ENCODE results near the gene OTP.
A peak's percentile ranks its signal among the peaks of the same experiment; 100 is the strongest.
"Not testable (repeated sequence)": the region's sequence is repeated elsewhere in the genome, so short reads cannot be mapped to it uniquely, and the experiment has no call there.

OTP gene

GRCh38 chr5:77590347-77590746 lies 48.2 kb downstream of the OTP start:
- Histone ChIP-seq H3K27ac (replicated peaks) (no peak overlapping the region), H3K4me3 (replicated peaks; ENCODE audit: insufficient read depth, low read length) (no peak overlapping the region), H3K27me3 (ENCODE audit: insufficient read depth, poor library complexity, severe bottlenecking) (no peaks in the 10 kb centered on the region)
- TF ChIP-seq POLR2AphosphoS5 (IDR thresholded peaks at IDR 0.05; ENCODE audit: low read depth) (no peak), CTCF (IDR thresholded peaks at IDR 0.05; ENCODE audit: insufficient read depth, low read length) (no peak), SPI1 (IDR thresholded peaks at IDR 0.05; ENCODE audit: borderline replicate concordance, low read depth) (no peak), GABPA (IDR thresholded peaks at IDR 0.05; ENCODE audit: low read depth) (no peak), REST (IDR thresholded peaks at IDR 0.05; ENCODE audit: insufficient replicate concordance, low read depth) (no peak)
- no peak for DNase-seq (ENCODE audit: low read depth in 1 of 2, low spot score in 1 of 2)

- TF ChIP-seq SPI1 (IDR thresholded peaks at IDR 0.05; ENCODE audit: borderline replicate concordance, low read depth) = no peak
- TF ChIP-seq GABPA (IDR thresholded peaks at IDR 0.05; ENCODE audit: low read depth) = no peak
- no peak for TF ChIP-seq CTCF (IDR thresholded peaks at IDR 0.05; ENCODE audit: insufficient read depth, low read length)
- TF ChIP-seq POLR2AphosphoS5 (IDR thresholded peaks at IDR 0.05; ENCODE audit: low read depth) = no peak
- no peak for TF ChIP-seq REST (IDR thresholded peaks at IDR 0.05; ENCODE audit: insufficient replicate concordance, low read depth)
Measured at GRCh38 chr5:77588175-77588574, 50.3 kb downstream of the OTP start.

GRCh38 chr5:77586101-77586500 lies 52.4 kb downstream of the OTP start:
- H3K27me3 ChIP-seq (ENCODE audit: insufficient read depth, poor library complexity, severe bottlenecking) = no peaks in the 10 kb centered on the region
- no peak overlapping the region for H3K27ac ChIP-seq (replicated peaks)
- H3K4me3 ChIP-seq (replicated peaks; ENCODE audit: insufficient read depth, low read length) = no peak overlapping the region
- TF ChIP-seq POLR2AphosphoS5 (IDR thresholded peaks at IDR 0.05; ENCODE audit: low read depth) = no peak
- TF ChIP-seq CTCF (IDR thresholded peaks at IDR 0.05; ENCODE audit: insufficient read depth, low read length) = no peak
- TF ChIP-seq GABPA (IDR thresholded peaks at IDR 0.05; ENCODE audit: low read depth) = no peak
- no peak for TF ChIP-seq REST (IDR thresholded peaks at IDR 0.05; ENCODE audit: insufficient replicate concordance, low read depth)
- no peak for TF ChIP-seq SPI1 (IDR thresholded peaks at IDR 0.05; ENCODE audit: borderline replicate concordance, low read depth)
- no peak for DNase-seq (ENCODE audit: low read depth in 1 of 2, low spot score in 1 of 2)

More at GRCh38 chr5:77588175-77588574, 50.3 kb downstream of the OTP start:
- DNase-seq (ENCODE audit: low read depth in 1 of 2, low spot score in 1 of 2) = no peak
- Histone ChIP-seq H3K27me3 (ENCODE audit: insufficient read depth, poor library complexity, severe bottlenecking) (no peaks in the 10 kb centered on the region), H3K4me3 (replicated peaks; ENCODE audit: insufficient read depth, low read length) (no peak overlapping the region), H3K27ac (replicated peaks) (no peak overlapping the region)

GRCh38 chr5:77582143-77582542 lies 56.4 kb downstream of the OTP start:
- H3K27ac ChIP-seq (replicated peaks); H3K4me3 ChIP-seq (replicated peaks; ENCODE audit: insufficient read depth, low read length); H3K27me3 ChIP-seq (ENCODE audit: insufficient read depth, poor library complexity, severe bottlenecking): not testable (repeated sequence)
- DNase-seq (ENCODE audit: low read depth in 1 of 2, low spot score in 1 of 2) = peak in 1 of 2 experiments; percentile 15

All from HL-60 (cell line).